HepG2 (cell line): ENCODE measurements around the gene ACSBG1. TPM values are rescaled to one million over a fixed set of nuclear protein-coding genes. Genes with fewer than 3 reads are reported as not detected.

ENCODE experiments used
- AFF4 ChIP-seq: sonication (generic); formaldehyde crosslinking; IDR thresholded peaks from 2 replicates; pipeline ENCODE4 v1.4.0; 2020; ENCODE audit warnings: missing genetic modification reagents
- CENPBD1 ChIP-seq: sonication (generic); formaldehyde crosslinking; IDR thresholded peaks from 2 replicates; pipeline ENCODE4 v1.8.0; 2022; ENCODE audit warnings: missing genetic modification reagents, low read depth, mild to moderate bottlenecking, borderline replicate concordance
- ETV6 ChIP-seq: sonication (generic); formaldehyde crosslinking; conservative IDR thresholded peaks from 2 replicates; pipeline ENCODE4 v1.4.0; 2020; ENCODE audit warnings: missing genetic modification reagents
- KAT2B ChIP-seq: fragments of 150-350 bp; IDR thresholded peaks from 2 replicates; pipeline ENCODE4 v1.6.1; 2014; ENCODE audit warnings: low read depth, low read length, borderline replicate concordance
- KDM5A ChIP-seq: fragments of 200-600 bp; sonication (generic); IDR thresholded peaks from 2 replicates; pipeline ENCODE4 v1.7.0; 2018; ENCODE audit warnings: antibody characterized with exemption, mild to moderate bottlenecking, low read length, borderline replicate concordance
- MED13 ChIP-seq: sonication (generic); formaldehyde crosslinking; IDR thresholded peaks from 2 replicates; pipeline ENCODE4 v1.5.0; 2020; ENCODE audit warnings: missing genetic modification reagents
- MIER2 ChIP-seq: IDR thresholded peaks from 2 replicates; pipeline ENCODE4 v1.6.1; 2016; ENCODE audit warnings: missing biosample characterization, missing genetic modification reagents
- MNT ChIP-seq: fragments of 450-650 bp; IDR thresholded peaks from 2 replicates; pipeline ENCODE4 v1.6.1; 2016
- MYPOP ChIP-seq: sonication (generic); formaldehyde crosslinking; IDR thresholded peaks from 2 replicates; pipeline ENCODE4 v1.8.1; 2023; ENCODE audit warnings: mild to moderate bottlenecking, moderate library complexity, missing genetic modification reagents
- NBN ChIP-seq: fragments of 450-650 bp; conservative IDR thresholded peaks from 2 replicates; pipeline ENCODE4 v1.6.1; 2017
- RAD21 ChIP-seq: fragments of 450-650 bp; formaldehyde crosslinking; IDR thresholded peaks from 2 replicates; pipeline ENCODE4 v1.5.0; 2020; ENCODE audit warnings: mild to moderate bottlenecking
- SKI ChIP-seq: fragments of 450-650 bp; IDR thresholded peaks from one replicate; pipeline ENCODE4 v1.6.1; 2018; ENCODE audit warnings: mild to moderate bottlenecking; ENCODE audit not compliant: partially characterized antibody
- SMAD3 ChIP-seq: sonication (generic); formaldehyde crosslinking; IDR thresholded peaks from 2 replicates; pipeline ENCODE4 v1.4.0; 2020; ENCODE audit warnings: missing genetic modification reagents
- TARDBP ChIP-seq: sonication (generic); formaldehyde crosslinking; IDR thresholded peaks from 2 replicates; pipeline ENCODE4 v1.8.0; 2022; ENCODE audit warnings: mild to moderate bottlenecking, missing genetic modification reagents
- TEAD3 ChIP-seq: optimal IDR thresholded peaks from 2 replicates; pipeline ENCODE3; 2016; ENCODE audit warnings: borderline replicate concordance
- THAP9 ChIP-seq: sonication (generic); formaldehyde crosslinking; IDR thresholded peaks from 2 replicates; pipeline ENCODE4; 2020; ENCODE audit warnings: missing genetic modification reagents, mild to moderate bottlenecking, borderline replicate concordance
- ZFP62 ChIP-seq: sonication (generic); formaldehyde crosslinking; IDR thresholded peaks from 2 replicates; pipeline ENCODE4 v1.4.0; 2020; ENCODE audit warnings: missing genetic modification reagents
- ZFP82 ChIP-seq: sonication (generic); formaldehyde crosslinking; IDR thresholded peaks from 2 replicates; pipeline ENCODE4 v1.5.1; 2020; ENCODE audit warnings: mild to moderate bottlenecking, missing genetic modification reagents, borderline replicate concordance
- ZNF510 ChIP-seq: sonication (generic); formaldehyde crosslinking; IDR thresholded peaks from 2 replicates; pipeline ENCODE4 v1.4.0; 2020; ENCODE audit warnings: low read depth, mild to moderate bottlenecking, missing genetic modification reagents
- ZNF564 ChIP-seq: sonication (generic); formaldehyde crosslinking; IDR thresholded peaks from 2 replicates; pipeline ENCODE4 v1.8.1; 2023; ENCODE audit warnings: mild to moderate bottlenecking, missing genetic modification reagents
- ZNF614 ChIP-seq: IDR thresholded peaks from 2 replicates; pipeline ENCODE4 v1.6.1; 2018; ENCODE audit warnings: missing biosample characterization, missing genetic modification reagents, inconsistent platforms, borderline replicate concordance
- polyA plus RNA-seq, 8 experiments: library from polyadenylated mRNA; depleted of rRNA in 3 of 8; stranded (reverse) in 7 of 8; unstranded in 1 of 8; fragments of >200 nt; fragmentation: Illumina TruSeq in 4 of 8; extraction: Trizol in 4 of 8; gene quantifications; 2 replicates each; pipeline versions ENCODE4 v1.2.1 to v1.2.3, GENCODE V29; 2011 to 2016; ENCODE audit warnings: low read depth in 4 of 8, missing spikeins in 1 of 8, mixed read lengths in 1 of 8; ENCODE audit not compliant: insufficient read depth in 1 of 8
- total RNA-seq, 5 experiments: library from RNA; depleted of rRNA; stranded (reverse); fragments of >200 nt; fragmentation: Illumina TruSeq; extraction: Trizol; gene quantifications; 2 replicates each; pipeline ENCODE4 v1.2.3, GENCODE V29; 2016; ENCODE audit warnings: low read depth in 1 of 5

The ACSBG1 gene
- total and polyA plus RNA-seq, 2 of the 13 experiments (the other 11 are each of a cell fraction or from before 2014, with no cell fraction given), result 0.35 to 0.81 TPM

GRCh38 chr15:78149068-78149804 lies 85.1 kb downstream of the ACSBG1 start, which contains the start of gene IDH3A (continued):
- TF ChIP-seq AFF4 (CRISPR knock-in tag), result no peak
- TF ChIP-seq ZNF614, result no peak
- TF ChIP-seq ZNF510, result no peak
- peak; percentile 49; the same call in 1 of the 2 replicates for TF ChIP-seq ZNF564
- no peak for TF ChIP-seq CENPBD1
- peak; percentile 58; the same call in 1 of the 2 replicates for TF ChIP-seq TARDBP (CRISPR knock-in tag)
- TF ChIP-seq NBN, result no peak
- TF ChIP-seq TEAD3 (CRISPR knock-in tag), result peak; percentile 19
- TF ChIP-seq MIER2 (CRISPR knock-in tag), result no peak
- TF ChIP-seq RAD21 (CRISPR knock-in tag), result no peak; the same call in 1 of the 2 replicates
- TF ChIP-seq ZFP82 (CRISPR knock-in tag), result no peak
- no peak for TF ChIP-seq MED13 (CRISPR knock-in tag)
- no peak for TF ChIP-seq MNT
- no peak for TF ChIP-seq THAP9 (CRISPR knock-in tag)
- TF ChIP-seq KAT2B, result no peak
- no peak for TF ChIP-seq KDM5A
- TF ChIP-seq MYPOP (CRISPR knock-in tag), result 0 out of 2 replicates have a peak, but pooled peaks have one; percentile 46
- no peak for TF ChIP-seq SMAD3
- no peak for TF ChIP-seq SKI
- no peak for TF ChIP-seq ZFP62 (CRISPR knock-in tag)
- peak; percentile 19; the same call in 1 of the 2 replicates for TF ChIP-seq ETV6 (CRISPR knock-in tag)
